NB4 (cell line): ENCODE results near the gene TARDBP.
"Not testable (repeated sequence)": the region's sequence is repeated elsewhere in the genome, so short reads cannot be mapped to it uniquely, and the experiment has no call there.

Experiments used
- DNase-seq: peaks from one replicate; pipeline ENCODE4 v3.0.0; 2010; ENCODE audit warnings: low read depth
- H3K4me3 ChIP-seq: one replicate; pipeline ENCODE4 v1.5.1; 2011; ENCODE audit warnings: mild to moderate bottlenecking, low read depth, low read length, moderate library complexity
- MYC ChIP-seq: IDR thresholded peaks from 2 replicates; pipeline ENCODE4 v1.6.1; 2011; ENCODE audit warnings: low read depth, low read length
- POLR2A ChIP-seq: IDR thresholded peaks from 2 replicates; pipeline ENCODE4 v1.6.1; 2011; ENCODE audit warnings: mild to moderate bottlenecking; ENCODE audit not compliant: insufficient read length; ENCODE audit errors: extremely low read depth
- TF ChIP-seq, protein P1 (sequence below): IDR thresholded peaks from one replicate; pipeline ENCODE4 v1.5.1; 2012; ENCODE audit warnings: low read depth, low read length
- TF ChIP-seq, protein P2 (sequence below): IDR thresholded peaks from 2 replicates; pipeline ENCODE4 v1.6.1; 2011; ENCODE audit warnings: low read depth, low read length

Gene TARDBP

DNA sequence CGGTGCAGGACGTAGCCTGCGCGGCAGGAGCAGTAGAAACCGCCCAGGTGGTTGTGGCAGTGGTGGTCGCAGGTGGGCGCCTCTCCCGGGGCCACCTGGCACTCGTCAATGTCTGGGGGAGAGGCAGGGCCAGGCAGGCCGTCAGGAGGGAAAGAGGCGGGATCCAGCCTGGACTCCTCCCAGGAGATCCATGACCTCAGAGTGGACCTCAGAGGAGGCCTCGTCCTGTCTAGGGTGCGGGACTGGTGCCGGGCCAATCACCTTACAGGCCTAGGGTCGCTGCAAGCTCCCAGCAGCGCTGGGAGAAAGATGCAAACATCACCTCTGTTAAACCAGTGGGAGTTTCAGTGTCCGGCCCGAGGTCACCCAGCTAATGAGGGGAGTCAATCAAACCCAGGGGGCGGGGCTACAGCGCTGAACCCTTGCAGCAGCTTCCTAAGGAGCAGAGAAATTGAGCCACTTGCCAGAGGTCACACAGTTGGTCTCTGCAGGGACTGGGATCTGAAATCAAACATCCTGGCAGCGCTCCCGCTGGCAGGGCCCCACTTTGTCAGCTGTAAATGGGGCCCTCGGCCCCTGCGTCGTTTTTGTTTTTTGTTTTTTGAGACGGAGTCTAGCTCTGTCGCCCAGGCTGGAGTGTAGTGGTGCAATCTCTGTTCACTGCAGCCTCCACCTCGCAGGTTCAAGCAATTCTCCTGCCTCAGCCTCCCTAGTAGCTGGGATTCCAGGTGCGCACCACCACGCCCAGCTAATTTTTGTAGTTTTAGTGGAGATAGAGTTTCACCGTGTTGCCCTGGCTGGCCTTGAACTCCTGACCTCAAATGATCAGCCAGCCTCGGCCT, 33.2 kb downstream of the TARDBP start:
- TF ChIP-seq, protein P1, sequence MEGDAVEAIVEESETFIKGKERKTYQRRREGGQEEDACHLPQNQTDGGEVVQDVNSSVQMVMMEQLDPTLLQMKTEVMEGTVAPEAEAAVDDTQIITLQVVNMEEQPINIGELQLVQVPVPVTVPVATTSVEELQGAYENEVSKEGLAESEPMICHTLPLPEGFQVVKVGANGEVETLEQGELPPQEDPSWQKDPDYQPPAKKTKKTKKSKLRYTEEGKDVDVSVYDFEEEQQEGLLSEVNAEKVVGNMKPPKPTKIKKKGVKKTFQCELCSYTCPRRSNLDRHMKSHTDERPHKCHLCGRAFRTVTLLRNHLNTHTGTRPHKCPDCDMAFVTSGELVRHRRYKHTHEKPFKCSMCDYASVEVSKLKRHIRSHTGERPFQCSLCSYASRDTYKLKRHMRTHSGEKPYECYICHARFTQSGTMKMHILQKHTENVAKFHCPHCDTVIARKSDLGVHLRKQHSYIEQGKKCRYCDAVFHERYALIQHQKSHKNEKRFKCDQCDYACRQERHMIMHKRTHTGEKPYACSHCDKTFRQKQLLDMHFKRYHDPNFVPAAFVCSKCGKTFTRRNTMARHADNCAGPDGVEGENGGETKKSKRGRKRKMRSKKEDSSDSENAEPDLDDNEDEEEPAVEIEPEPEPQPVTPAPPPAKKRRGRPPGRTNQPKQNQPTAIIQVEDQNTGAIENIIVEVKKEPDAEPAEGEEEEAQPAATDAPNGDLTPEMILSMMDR, result no peak
- TF ChIP-seq, protein P2, sequence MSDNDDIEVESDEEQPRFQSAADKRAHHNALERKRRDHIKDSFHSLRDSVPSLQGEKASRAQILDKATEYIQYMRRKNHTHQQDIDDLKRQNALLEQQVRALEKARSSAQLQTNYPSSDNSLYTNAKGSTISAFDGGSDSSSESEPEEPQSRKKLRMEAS, result no peak
- no peak for TF ChIP-seq POLR2A
- TF ChIP-seq MYC, result no peak
- H3K4me3 ChIP-seq, result no peak overlapping the region
- no peak for DNase-seq

DNA sequence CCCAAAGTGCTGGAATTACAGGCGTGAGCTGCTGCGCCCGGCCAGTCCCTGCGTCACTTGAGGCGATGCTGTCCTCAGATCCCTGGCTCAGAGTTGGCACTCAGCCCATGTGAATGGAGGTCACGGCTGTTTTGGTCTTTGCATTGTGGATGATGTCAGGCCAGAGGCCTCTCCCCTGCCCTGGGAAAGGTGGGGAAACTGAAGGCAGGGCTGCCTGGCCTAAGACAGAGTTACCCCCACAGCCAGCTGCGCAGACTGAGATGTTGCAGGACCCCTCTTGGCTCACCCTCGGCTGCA, 33.8 kb downstream of the TARDBP start:
- DNase-seq, result no peak
- no peak overlapping the region for H3K4me3 ChIP-seq

DNA sequence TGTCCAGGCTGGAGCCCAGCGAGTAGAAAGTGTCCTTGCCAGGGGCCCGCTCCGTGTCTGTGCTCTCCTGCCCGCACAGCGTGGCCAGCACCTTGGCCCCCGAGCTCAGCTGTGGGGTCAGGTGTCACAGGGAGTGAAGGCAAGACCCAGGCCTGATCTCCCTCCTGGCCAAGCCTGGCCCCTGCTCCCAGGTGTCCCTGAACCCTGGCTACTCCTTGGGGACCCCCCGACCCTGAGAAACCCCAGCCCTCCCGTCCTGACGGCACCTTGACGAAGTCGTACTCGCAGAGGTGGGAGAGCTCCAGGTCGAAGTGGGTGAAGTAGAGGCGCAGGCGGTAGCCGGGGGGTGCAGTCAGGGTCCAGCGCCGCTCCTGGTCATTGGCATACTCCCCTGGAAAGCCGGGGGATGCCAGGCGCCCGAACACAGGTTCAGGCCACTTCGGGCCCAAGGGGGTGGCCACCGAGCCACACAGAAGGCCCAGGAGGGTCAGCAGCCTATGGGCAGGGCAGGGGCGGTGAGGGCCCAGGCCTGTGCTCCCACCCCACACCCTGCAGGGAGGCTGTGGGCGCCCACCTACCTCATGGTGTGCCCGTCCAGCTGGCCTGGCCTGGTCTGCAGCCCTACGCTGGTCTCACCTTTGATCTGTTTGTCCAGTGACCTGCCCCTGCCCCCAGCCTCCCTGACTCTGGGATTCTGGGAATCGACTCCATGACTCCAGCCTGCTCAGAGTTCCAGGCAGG, 34.3 kb downstream of the TARDBP start, which contains the start of gene MASP2:
Gene MASP2, minus strand, starts transcription at position 615 of the 741 bp plus-strand sequence. Its CDS starts 32 bp downstream, at position 583.
- H3K4me3 ChIP-seq, result no peak within 1 kb of the TSS
- TF ChIP-seq, protein P1, result no peak
- TF ChIP-seq POLR2A (no peak), MYC (no peak)
- TF ChIP-seq, protein P2, result no peak
- no peak for DNase-seq

More for the DNA sequence above, 33.8 kb downstream of the TARDBP start:
- TF ChIP-seq, protein P2, result no peak

DNA sequence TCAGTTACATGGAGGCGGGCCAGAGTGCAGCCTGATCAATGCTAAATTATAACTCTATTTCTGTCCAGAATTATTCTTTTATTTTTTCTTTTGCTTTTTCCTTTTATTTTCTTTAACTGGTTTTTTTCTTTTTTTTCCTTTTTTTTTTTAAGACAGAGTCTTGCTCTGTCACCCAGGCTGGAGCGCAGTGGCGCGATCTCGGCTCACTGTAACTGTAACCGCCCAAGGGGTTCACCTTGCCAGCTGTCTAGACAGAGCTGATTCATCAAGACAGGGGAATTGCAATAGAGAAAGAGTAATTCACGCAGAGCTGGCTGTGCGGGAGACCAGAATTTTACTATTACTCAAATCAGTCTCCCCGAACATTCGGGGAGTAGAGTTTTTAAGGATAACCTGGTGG, 38.7 kb downstream of the TARDBP start:
- not testable (repeated sequence) for DNase-seq, H3K4me3 ChIP-seq

DNA sequence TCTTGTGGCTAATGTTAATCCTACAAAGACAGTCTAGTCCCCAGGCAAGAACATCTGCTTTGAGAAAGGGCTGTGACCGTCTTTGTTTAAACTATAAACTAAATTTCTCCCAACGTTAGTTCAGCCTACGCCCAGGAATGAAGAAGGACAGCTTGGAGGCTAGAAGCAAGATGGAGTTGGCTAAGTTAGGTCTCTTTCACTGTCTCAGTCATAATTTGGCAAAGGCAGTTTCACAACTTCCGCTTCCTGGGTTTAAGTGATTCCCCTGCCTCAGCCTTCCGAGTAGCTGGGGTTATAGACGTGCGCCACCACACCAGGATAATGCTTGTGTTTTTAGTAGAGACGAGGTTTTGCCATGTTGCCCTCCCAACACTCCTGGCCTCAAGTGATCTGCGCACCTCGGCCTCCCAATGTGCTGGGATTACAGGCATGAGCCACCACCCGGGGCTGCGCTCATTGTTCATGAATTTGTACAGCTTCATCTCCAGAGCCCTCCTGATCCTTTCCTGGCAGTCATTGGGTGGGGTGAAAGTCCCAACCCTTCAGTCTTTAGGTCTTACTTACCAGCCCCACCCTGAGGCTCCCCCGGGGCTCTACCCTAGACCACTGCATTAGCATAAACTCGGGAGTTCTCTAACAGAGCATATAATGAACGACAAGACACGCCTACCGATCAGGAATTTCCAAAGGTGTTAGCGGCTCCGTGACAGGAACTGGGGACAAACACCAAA, 39.5 kb downstream of the TARDBP start:
- peak; percentile 92 for DNase-seq
- peak overlapping the region; percentile 1 for H3K4me3 ChIP-seq

DNA sequence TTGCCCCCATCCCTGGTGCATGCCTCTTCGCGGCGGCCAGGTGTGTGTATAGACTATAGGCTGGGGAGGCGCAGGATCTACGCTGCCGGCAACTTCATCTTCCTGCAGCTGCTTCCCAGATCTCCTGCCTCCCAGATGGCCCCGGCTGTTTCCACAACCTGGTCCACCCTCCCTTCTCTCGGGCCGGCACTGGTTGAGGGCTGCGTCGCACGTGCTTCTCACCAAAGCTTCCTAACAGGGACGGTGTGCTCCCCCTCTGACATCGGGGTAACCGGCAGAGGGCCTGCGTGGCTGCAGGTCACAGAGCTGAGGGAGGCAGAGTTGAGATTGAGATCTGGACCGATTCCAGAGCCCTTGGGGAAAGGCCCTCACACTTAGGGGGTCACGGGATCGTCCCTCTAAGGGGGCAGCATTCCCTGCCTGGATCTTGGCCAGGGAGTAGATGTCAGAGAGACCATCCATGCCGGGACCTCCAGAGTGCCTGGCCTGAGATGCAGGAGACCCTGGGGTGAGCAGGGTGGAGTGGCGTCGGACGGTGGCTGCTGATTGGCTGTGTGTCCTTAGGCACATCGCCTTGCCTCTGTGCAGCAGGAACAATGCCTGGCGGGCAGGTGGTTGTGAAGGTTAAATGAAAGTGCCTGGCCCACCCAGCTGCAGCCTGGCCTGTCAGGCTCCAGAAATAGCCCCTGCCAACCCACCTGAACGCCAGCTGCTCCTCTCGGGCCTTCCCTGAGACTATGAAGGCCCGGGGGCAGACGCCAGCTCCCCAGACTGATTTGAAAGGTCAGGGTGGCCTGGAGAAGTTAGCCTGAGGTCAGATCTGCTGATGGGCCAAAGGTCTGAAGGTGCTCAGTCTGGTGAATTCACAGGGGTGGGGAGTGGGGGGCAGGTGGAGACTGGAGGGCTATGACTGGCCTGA, 40.6 kb downstream of the TARDBP start:
- TF ChIP-seq POLR2A, result no peak
- TF ChIP-seq MYC, result no peak
- TF ChIP-seq, protein P2, result no peak
- TF ChIP-seq, protein P1, result no peak
- peak; percentile 51 for DNase-seq
- no peak overlapping the region for H3K4me3 ChIP-seq

More for the DNA sequence above, 39.5 kb downstream of the TARDBP start:
- no peak for TF ChIP-seq MYC
